GM23248 (cell line): ENCODE results near the gene TRPM1. TPM values are rescaled to one million over a fixed set of nuclear protein-coding genes. Genes with fewer than 3 reads are reported as not detected.

Experiments used
- DNase-seq: peaks from one replicate; pipeline ENCODE4 v3.0.0-alpha.2; 2015
- H2AFZ ChIP-seq: fragments of 200-600 bp; sonication (generic); 2 replicates; pipeline ENCODE4 v1.6.1; 2016; ENCODE audit warnings: antibody characterized with exemption
- H3F3A ChIP-seq: fragments of 200-600 bp; sonication (generic); 2 replicates; pipeline ENCODE4 v1.6.1; 2016; ENCODE audit warnings: mild to moderate bottlenecking, antibody characterized with exemption, mixed run types; ENCODE audit not compliant: insufficient read depth
- H3K27ac ChIP-seq: fragments of 200-600 bp; sonication (generic); 2 replicates; pipeline ENCODE4 v1.5.1; 2016; ENCODE audit warnings: mild to moderate bottlenecking
- H3K27me3 ChIP-seq: fragments of 200-600 bp; sonication (generic); replicated peaks from 2 replicates; pipeline ENCODE4 v1.6.1; 2016; ENCODE audit warnings: mild to moderate bottlenecking; ENCODE audit not compliant: insufficient read depth
- H3K36me3 ChIP-seq: fragments of 200-600 bp; sonication (generic); 2 replicates; pipeline ENCODE4 v1.6.1; 2016; ENCODE audit warnings: low read depth, mild to moderate bottlenecking
- H3K4me1 ChIP-seq: fragments of 200-600 bp; sonication (generic); 2 replicates; pipeline ENCODE4 v1.6.1; 2016; ENCODE audit warnings: mild to moderate bottlenecking; ENCODE audit not compliant: insufficient read depth
- H3K4me2 ChIP-seq: fragments of 200-600 bp; sonication (generic); one replicate; pipeline ENCODE4 v1.6.1; 2016; ENCODE audit warnings: mild to moderate bottlenecking; ENCODE audit not compliant: unreplicated experiment
- H3K4me3 ChIP-seq: fragments of 200-600 bp; sonication (generic); 2 replicates; pipeline ENCODE4 v1.5.1; 2016; ENCODE audit warnings: mild to moderate bottlenecking
- H3K79me2 ChIP-seq: fragments of 200-600 bp; sonication (generic); 2 replicates; pipeline ENCODE4 v1.6.1; 2016; ENCODE audit warnings: mild to moderate bottlenecking; ENCODE audit not compliant: insufficient read depth
- H3K9ac ChIP-seq: fragments of 200-600 bp; sonication (generic); 2 replicates; pipeline ENCODE4 v1.6.1; 2016; ENCODE audit warnings: mild to moderate bottlenecking
- H3K9me2 ChIP-seq: fragments of 200-600 bp; sonication (generic); 2 replicates; pipeline ENCODE4 v1.6.1; 2016; ENCODE audit warnings: mixed run types, mild to moderate bottlenecking, moderate library complexity; ENCODE audit not compliant: insufficient read depth
- H3K9me3 ChIP-seq: fragments of 200-600 bp; sonication (generic); one replicate; pipeline ENCODE4 v1.6.1; 2017; ENCODE audit warnings: low read depth
- H4K20me1 ChIP-seq: fragments of 200-600 bp; sonication (generic); 2 replicates; pipeline ENCODE4 v1.6.0; 2016; ENCODE audit not compliant: insufficient read depth
- EZH2 ChIP-seq: fragments of 200-600 bp; sonication (generic); IDR thresholded peaks from 2 replicates; pipeline ENCODE4 v1.6.1; 2018; ENCODE audit warnings: antibody characterized with exemption, mild to moderate bottlenecking; ENCODE audit not compliant: insufficient read depth, poor library complexity, severe bottlenecking
- EZH2phosphoT487 ChIP-seq: fragments of 200-600 bp; sonication (generic); IDR thresholded peaks from 2 replicates; pipeline ENCODE4 v1.6.1; 2018; ENCODE audit warnings: antibody characterized with exemption, moderate library complexity, mild to moderate bottlenecking, low read depth; ENCODE audit not compliant: insufficient read depth
- WGBS, 2 experiments: methylation state at CpG; one replicate each; pipeline ENCODE4 v1.1.6; 2015 to 2017; ENCODE audit warnings: low lambda C conversion rate in 2 of 2, low coverage in 1 of 2; ENCODE audit errors: missing lambda C conversion rate in 2 of 2; 5-methylcytosine and 5-hydroxymethylcytosine counted together
- in situ Hi-C: fragments of 300-500 bp; cut with MboI; formaldehyde crosslinking; loops from 2 replicates; pipeline ENCODE4 v1.15.0; 2020
- polyA plus RNA-seq: library from polyadenylated mRNA; unstranded; fragments of >200 nt; fragmentation: Nextera tagmentation; extraction: Ambion mirVana; gene quantifications from 2 replicates; pipeline ENCODE4 v1.2.1, GENCODE V29; 2016
- total RNA-seq: library from RNA; depleted of rRNA; stranded (reverse); fragments of >200 nt; shearing (Covaris generic); gene quantifications from 2 replicates; pipeline ENCODE4 v1.2.3, GENCODE V29; 2014

The TRPM1 gene
- total and polyA plus RNA-seq, 2 experiments from 2014 or later, result not detected

GRCh38 chr15:31035610-31036009 is 65.9 kb downstream of the TRPM1 start:
- H3K9me3 ChIP-seq, result no peaks in the 10 kb centered on the region
- no peak overlapping the region for H3K9ac ChIP-seq
- H3K4me1 ChIP-seq, result peaks cover 27% of the 10 kb centered on the region
- H3K79me2 ChIP-seq, result no peaks in the 10 kb centered on the region
- in situ Hi-C loops, result no loop called here
- no peaks in the 10 kb centered on the region for H3K36me3 ChIP-seq
- TF ChIP-seq EZH2 (no peak), EZH2phosphoT487 (no peak)
- no peak overlapping the region; the same call in 1 of the 2 replicates for H2AFZ ChIP-seq
- DNase-seq, result no peak
- no peak overlapping the region for H3K4me2 ChIP-seq
- no peaks in the 10 kb centered on the region for H3K9me2 ChIP-seq
- H3K4me3 ChIP-seq, result no peak overlapping the region
- H3F3A ChIP-seq, result peaks cover 19% of the 10 kb centered on the region; the same call in 1 of the 2 replicates
- no peaks in the 10 kb centered on the region for H4K20me1 ChIP-seq
- no peak overlapping the region for H3K27ac ChIP-seq
- 66 to 69% methylated on average over 7 of the region's 7 CpGs for WGBS, 2 experiments
- no peaks in the 10 kb centered on the region for H3K27me3 ChIP-seq

GRCh38 chr15:31034152-31034551 is 67.4 kb downstream of the TRPM1 start:
- in situ Hi-C loops, result no loop called here
- TF ChIP-seq EZH2 (no peak), EZH2phosphoT487 (no peak)
- peaks cover 19% of the 10 kb centered on the region; the same call in 1 of the 2 replicates for H3F3A ChIP-seq
- no peaks in the 10 kb centered on the region for H3K36me3 ChIP-seq
- no peaks in the 10 kb centered on the region for H3K27me3 ChIP-seq
- H3K4me2 ChIP-seq, result peak overlapping the region; percentile 78
- no peaks in the 10 kb centered on the region for H4K20me1 ChIP-seq
- no peak overlapping the region for H3K27ac ChIP-seq
- WGBS, 2 experiments, result 37 to 49% methylated on average over 4 of the region's 4 CpGs
- H3K79me2 ChIP-seq, result no peaks in the 10 kb centered on the region
- peak; percentile 53 for DNase-seq
- H2AFZ ChIP-seq, result no peak overlapping the region
- no peak overlapping the region for H3K9ac ChIP-seq
- no peaks in the 10 kb centered on the region for H3K9me3 ChIP-seq
- H3K9me2 ChIP-seq, result no peaks in the 10 kb centered on the region
- no peak overlapping the region for H3K4me3 ChIP-seq
- peaks cover 27% of the 10 kb centered on the region for H3K4me1 ChIP-seq

- DNase-seq, result peak; percentile 41
- H3K4me1 ChIP-seq, result peaks cover 27% of the 10 kb centered on the region
- H3K4me2 ChIP-seq, result peak overlapping the region; percentile 78
- in situ Hi-C loops, result no loop called here
- 1 to 3% methylated on average over 5 of the region's 5 CpGs for WGBS, 2 experiments
- no peaks in the 10 kb centered on the region for H3K9me3 ChIP-seq
- peak overlapping the region; percentile 30; the same call in 1 of the 2 replicates for H3K27ac ChIP-seq
- peak overlapping the region; percentile 3 for H3K4me3 ChIP-seq
- H3K9me2 ChIP-seq, result no peaks in the 10 kb centered on the region
- H3F3A ChIP-seq, result peaks cover 19% of the 10 kb centered on the region; the same call in 1 of the 2 replicates
- H4K20me1 ChIP-seq, result no peaks in the 10 kb centered on the region
- TF ChIP-seq EZH2phosphoT487 (no peak), EZH2 (no peak)
- 0 out of 2 replicates have a peak overlapping the region, but pooled peaks have one; percentile 16 for H3K9ac ChIP-seq
- no peaks in the 10 kb centered on the region for H3K79me2 ChIP-seq
- H2AFZ ChIP-seq, result peak overlapping the region; percentile 64
- no peaks in the 10 kb centered on the region for H3K27me3 ChIP-seq
- no peaks in the 10 kb centered on the region for H3K36me3 ChIP-seq
Observed at GRCh38 chr15:31032961-31033371, 68.6 kb downstream of the TRPM1 start.

- peak; percentile 50 for DNase-seq
- WGBS, 2 experiments, result 87 to 91% methylated on average over 3 of the region's 3 CpGs
- Histone ChIP-seq H3K27me3 (no peaks in the 10 kb centered on the region), H3K4me1 (peaks cover 27% of the 10 kb centered on the region), H3K79me2 (no peaks in the 10 kb centered on the region), H3K27ac (no peak overlapping the region), H3F3A (peaks cover 19% of the 10 kb centered on the region; the same call in 1 of the 2 replicates), H3K4me3 (no peak overlapping the region), H3K4me2 (no peak overlapping the region), H3K9me3 (no peaks in the 10 kb centered on the region), H3K9me2 (no peaks in the 10 kb centered on the region), H3K36me3 (no peaks in the 10 kb centered on the region), H3K9ac (no peak overlapping the region), H2AFZ (peak overlapping the region; percentile 71; the same call in 1 of the 2 replicates), H4K20me1 (no peaks in the 10 kb centered on the region)
- TF ChIP-seq EZH2phosphoT487 (no peak), EZH2 (no peak)
- in situ Hi-C loops, result no loop called here
Observed at GRCh38 chr15:31031471-31032067, 70.0 kb downstream of the TRPM1 start.
